Effector memory CD4-positive, alpha-beta T cell (primary cell): Measurements from ENCODE around the gene PLEKHA6.
"Not testable (repeated sequence)": the region's sequence is repeated elsewhere in the genome, so short reads cannot be mapped to it uniquely, and the experiment has no call there.

Source experiments
- DNase-seq, 3 donors: peaks; one replicate each; pipeline ENCODE4 v3.0.0-alpha.2; 2020
- H3K27ac ChIP-seq: 2 replicates; pipeline ENCODE4 v1.7.0; 2013; ENCODE audit warnings: mild to moderate bottlenecking, low read length, moderate library complexity; ENCODE audit not compliant: insufficient read depth, poor library complexity, severe bottlenecking
- H3K27me3 ChIP-seq: replicated peaks from 2 replicates; pipeline ENCODE4 v1.7.0; 2013; ENCODE audit warnings: mild to moderate bottlenecking, low read length; ENCODE audit not compliant: insufficient read depth, control insufficient read depth, poor library complexity, severe bottlenecking
- H3K36me3 ChIP-seq: 2 replicates; pipeline ENCODE4 v1.7.0; 2013; ENCODE audit warnings: mild to moderate bottlenecking, low read length, moderate library complexity; ENCODE audit not compliant: control insufficient read depth, insufficient read depth
- H3K4me1 ChIP-seq: 2 replicates; pipeline ENCODE4 v1.7.0; 2013; ENCODE audit warnings: low read length, mild to moderate bottlenecking; ENCODE audit not compliant: control insufficient read depth, insufficient read depth, poor library complexity, severe bottlenecking
- H3K4me3 ChIP-seq: 2 replicates; pipeline ENCODE4 v1.7.0; 2013; ENCODE audit warnings: low read length, low read depth, mild to moderate bottlenecking; ENCODE audit not compliant: insufficient read depth, poor library complexity, severe bottlenecking
- H3K9me3 ChIP-seq: 2 replicates; pipeline ENCODE4 v1.7.0; 2013; ENCODE audit warnings: mild to moderate bottlenecking, low read length, moderate library complexity; ENCODE audit not compliant: control insufficient read depth

The PLEKHA6 gene

DNA sequence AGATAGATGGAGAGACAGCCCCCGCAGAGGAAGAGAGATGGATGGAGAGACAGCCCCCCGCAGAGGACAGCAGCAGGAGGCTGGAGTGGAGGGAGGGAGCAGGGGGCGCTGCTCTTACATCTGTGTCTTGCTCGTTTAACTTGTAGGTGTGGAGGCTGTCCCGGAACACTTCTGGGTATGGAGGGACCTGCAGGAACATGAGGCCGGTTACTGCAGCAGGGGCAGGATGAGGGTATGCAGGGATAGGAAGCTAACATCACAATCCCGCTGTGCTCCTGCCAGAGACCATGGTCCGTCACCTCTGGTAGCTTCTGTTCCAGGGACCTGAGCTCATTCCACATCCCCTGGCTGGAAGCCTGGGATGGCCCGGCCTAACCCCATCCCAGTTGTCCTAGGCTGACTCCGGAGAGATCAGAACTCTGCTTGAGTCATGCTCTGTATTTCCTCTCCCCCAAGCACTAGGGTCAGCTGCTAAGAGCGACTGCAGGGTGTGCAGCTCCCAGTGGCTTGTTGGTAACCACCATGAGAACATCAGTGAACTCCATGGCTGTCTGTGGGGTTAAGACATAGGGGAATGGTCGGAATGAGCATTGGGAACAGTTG lies 109.2 kb downstream of the PLEKHA6 start:
- DNase-seq, result no peak
- H3K36me3 ChIP-seq, result no peaks in the 10 kb centered on the region
- H3K27me3 ChIP-seq, result no peaks in the 10 kb centered on the region
- no peaks in the 10 kb centered on the region for H3K4me1 ChIP-seq
- H3K9me3 ChIP-seq, result no peaks in the 10 kb centered on the region
- H3K4me3 ChIP-seq, result no peak overlapping the region
- H3K27ac ChIP-seq, result no peak overlapping the region

- H3K27me3 ChIP-seq, result no peaks in the 10 kb centered on the region
- DNase-seq, result no peak
- no peak overlapping the region for H3K4me3 ChIP-seq
- no peaks in the 10 kb centered on the region for H3K9me3 ChIP-seq
- no peaks in the 10 kb centered on the region for H3K4me1 ChIP-seq
- no peaks in the 10 kb centered on the region for H3K36me3 ChIP-seq
- no peak overlapping the region for H3K27ac ChIP-seq
Observed at GRCh38 chr1:204249736-204250427, 109.8 kb downstream of the PLEKHA6 start.

- no peak for DNase-seq
- Histone ChIP-seq H3K4me3 (no peak overlapping the region), H3K4me1 (no peaks in the 10 kb centered on the region), H3K36me3 (no peaks in the 10 kb centered on the region), H3K27me3 (no peaks in the 10 kb centered on the region), H3K9me3 (no peaks in the 10 kb centered on the region), H3K27ac (no peak overlapping the region)
Observed at GRCh38 chr1:204248954-204249353, 110.8 kb downstream of the PLEKHA6 start.

DNA sequence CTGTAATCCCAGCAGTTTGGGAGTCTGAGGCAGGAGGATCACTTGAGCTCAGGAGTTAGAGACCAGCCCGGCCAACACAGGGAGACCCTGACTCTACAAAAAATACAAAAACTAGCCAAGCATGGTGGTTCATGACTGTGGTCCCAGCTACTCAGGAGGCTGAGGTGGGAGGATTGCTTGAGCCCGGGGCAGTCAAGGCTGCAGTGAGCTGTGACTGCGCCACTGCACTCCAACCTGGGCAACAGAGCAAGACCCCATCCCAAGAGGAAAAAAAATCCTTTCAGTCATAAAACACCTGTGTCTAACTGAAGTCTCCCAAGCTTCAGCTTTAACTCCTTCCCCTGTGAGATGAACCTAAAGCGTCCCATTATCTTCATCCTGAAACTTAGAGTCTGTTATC lies 112.9 kb downstream of the PLEKHA6 start:
- Histone ChIP-seq H3K27me3 (no peaks in the 10 kb centered on the region), H3K4me1 (no peaks in the 10 kb centered on the region), H3K36me3 (no peaks in the 10 kb centered on the region), H3K4me3 (no peak overlapping the region), H3K27ac (no peak overlapping the region), H3K9me3 (no peaks in the 10 kb centered on the region)
- no peak for DNase-seq

DNA sequence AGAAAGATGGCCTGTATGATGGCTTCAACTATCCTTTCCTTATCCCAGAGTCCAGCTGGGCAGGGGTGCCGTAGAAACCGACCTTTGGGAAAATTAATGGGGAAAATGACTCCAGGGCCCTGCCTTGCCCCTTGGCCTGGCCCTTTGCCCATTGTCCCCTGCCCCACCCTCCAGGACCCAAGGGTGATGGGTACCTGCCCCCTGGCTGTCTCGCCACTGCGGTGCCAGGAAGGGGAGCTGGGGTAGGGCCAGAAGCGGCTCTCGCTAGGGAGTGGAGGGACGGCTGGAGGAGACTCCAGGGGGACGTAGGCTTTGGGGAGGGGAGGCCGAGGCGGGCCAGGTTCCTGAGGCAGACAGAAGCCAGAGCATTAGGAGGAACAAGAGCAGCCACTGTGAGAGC lies 116.8 kb downstream of the PLEKHA6 start:
- H3K36me3 ChIP-seq, result no peaks in the 10 kb centered on the region
- H3K27ac ChIP-seq, result no peak overlapping the region
- no peaks in the 10 kb centered on the region for H3K4me1 ChIP-seq
- no peak overlapping the region for H3K4me3 ChIP-seq
- H3K9me3 ChIP-seq, result no peaks in the 10 kb centered on the region
- no peaks in the 10 kb centered on the region for H3K27me3 ChIP-seq
- DNase-seq, result no peak

GRCh38 chr1:204241914-204242313 lies 117.8 kb downstream of the PLEKHA6 start:
- Histone ChIP-seq H3K9me3 (no peaks in the 10 kb centered on the region), H3K27me3 (no peaks in the 10 kb centered on the region), H3K36me3 (no peaks in the 10 kb centered on the region), H3K4me3 (no peak overlapping the region), H3K4me1 (no peaks in the 10 kb centered on the region), H3K27ac (no peak overlapping the region)
- no peak for DNase-seq

GRCh38 chr1:204241050-204241449 lies 118.7 kb downstream of the PLEKHA6 start:
- Histone ChIP-seq H3K27ac (no peak overlapping the region), H3K4me3 (no peak overlapping the region), H3K36me3 (no peaks in the 10 kb centered on the region), H3K27me3 (no peaks in the 10 kb centered on the region), H3K9me3 (no peaks in the 10 kb centered on the region), H3K4me1 (no peaks in the 10 kb centered on the region)
- DNase-seq, result no peak

DNA sequence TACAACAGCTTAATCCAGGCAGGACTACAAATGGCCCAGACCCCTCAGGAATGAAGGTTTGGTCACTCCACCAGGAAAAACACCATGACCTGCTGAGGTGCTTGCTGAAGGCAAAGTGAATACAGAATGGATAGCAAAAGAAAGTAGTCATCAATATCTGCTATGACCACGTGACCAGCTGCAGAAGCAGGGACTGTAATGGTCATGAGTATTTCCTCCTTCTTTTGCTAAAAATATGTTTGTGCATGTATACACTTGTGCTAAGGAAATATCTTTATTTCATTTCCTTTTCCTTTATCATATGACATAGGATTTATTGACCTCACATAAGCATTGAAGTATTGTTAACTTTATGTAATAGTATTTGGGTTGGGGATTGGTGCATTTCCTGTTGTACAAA lies 119.5 kb downstream of the PLEKHA6 start:
- no peak for DNase-seq
- no peak overlapping the region for H3K4me3 ChIP-seq
- H3K9me3 ChIP-seq, result no peaks in the 10 kb centered on the region
- no peaks in the 10 kb centered on the region for H3K27me3 ChIP-seq
- H3K36me3 ChIP-seq, result no peaks in the 10 kb centered on the region
- H3K27ac ChIP-seq, result no peak overlapping the region
- no peaks in the 10 kb centered on the region for H3K4me1 ChIP-seq

DNA sequence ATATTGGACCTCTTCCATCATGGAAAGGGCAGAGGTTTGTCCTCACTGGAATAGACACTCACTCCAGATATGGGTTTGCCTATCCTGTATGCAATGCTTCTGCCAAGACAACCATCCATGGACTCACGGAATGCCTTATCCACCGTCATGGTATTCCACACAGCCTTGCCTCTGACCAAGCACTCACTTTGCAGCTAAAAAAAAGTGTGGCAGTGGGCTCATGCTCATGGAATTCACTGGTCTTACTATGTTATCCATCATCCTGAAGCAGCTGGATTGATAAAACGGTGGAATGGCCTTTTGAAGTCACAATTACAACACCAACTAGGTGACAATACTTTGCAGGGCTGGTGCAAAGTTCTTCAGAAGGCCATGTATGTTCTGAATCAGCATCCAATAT lies 120.3 kb downstream of the PLEKHA6 start:
- H3K4me1 ChIP-seq, H3K36me3 ChIP-seq, H3K27ac ChIP-seq, H3K27me3 ChIP-seq, H3K4me3 ChIP-seq, H3K9me3 ChIP-seq, DNase-seq: not testable (repeated sequence)

DNA sequence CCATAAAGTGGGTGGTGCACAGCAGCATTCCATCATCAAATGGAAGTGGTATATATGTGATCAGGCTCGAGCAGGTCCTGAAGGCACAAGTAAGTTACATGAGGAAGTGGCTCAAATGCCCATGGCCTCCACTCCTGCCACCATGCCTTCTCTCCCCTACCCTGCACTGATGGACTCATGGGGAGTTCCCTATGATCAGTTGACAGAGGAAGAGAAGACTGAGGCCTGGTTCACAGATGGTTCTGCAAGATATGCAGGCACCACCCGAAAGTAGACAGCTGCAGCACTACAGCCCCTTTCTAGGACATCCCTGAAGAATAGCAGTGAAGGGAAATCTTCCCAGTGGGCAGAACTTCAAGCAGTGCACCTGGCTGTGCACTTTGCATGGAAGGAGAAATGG lies 121.2 kb downstream of the PLEKHA6 start:
- H3K4me1 ChIP-seq, H3K27me3 ChIP-seq, H3K36me3 ChIP-seq, H3K4me3 ChIP-seq, H3K27ac ChIP-seq, DNase-seq, H3K9me3 ChIP-seq: not testable (repeated sequence)
